K562 (cell line): ENCODE data around the gene ZNF778. TPM values are rescaled to one million over a fixed set of nuclear protein-coding genes. Genes with fewer than 3 reads are reported as not detected.
A peak's percentile ranks its signal among the peaks of the same experiment; 100 is the strongest.

Source experiments
- PML ChIP-seq: IDR thresholded peaks from 2 replicates; pipeline ENCODE4 v1.6.1; 2012; ENCODE audit warnings: low read length, inconsistent platforms
- SRF ChIP-seq, 2 experiments: fragments of 250-450, 450-650 bp in 1 of 2; sonication (Bioruptor Pico) in 1 of 2; sonication (generic) in 1 of 2; formaldehyde crosslinking; IDR thresholded peaks; 2 replicates each; pipeline versions ENCODE4 v1.5.0 to v1.5.1; 2020 to 2022; ENCODE audit warnings: mild to moderate bottlenecking in 1 of 2, missing genetic modification reagents in 1 of 2
- TBL1XR1 ChIP-seq, 2 experiments: IDR thresholded peaks; 2 replicates each; pipeline ENCODE4 v1.6.1; 2012; ENCODE audit warnings: improper control_type of control experiment in 2 of 2, low read length in 2 of 2, mild to moderate bottlenecking in 1 of 2
- ZNF444 ChIP-seq: fragments of 250-450 bp; sonication (Bioruptor Pico); IDR thresholded peaks from 2 replicates; pipeline ENCODE4 v1.4.0; 2020; ENCODE audit warnings: mild to moderate bottlenecking, moderate library complexity
- polyA plus RNA-seq, 8 experiments: library from polyadenylated mRNA; depleted of rRNA in 4 of 8; stranded (reverse) in 5 of 8; unstranded in 3 of 8; fragments of >200 nt; fragmentation: Nextera tagmentation in 2 of 8; fragmentation: Illumina TruSeq in 1 of 8; extraction: Ambion mirVana in 2 of 8; extraction: Trizol in 1 of 8; gene quantifications; 2 replicates each; pipeline versions ENCODE4 v1.2.1 to v1.2.3, GENCODE V29; 2011 to 2014; ENCODE audit warnings: inconsistent platforms in 1 of 8, missing spikeins in 1 of 8
- total RNA-seq, 7 experiments: library from RNA; depleted of rRNA in 6 of 7; stranded (reverse); fragments of >200 nt in 6 of 7; fragmentation: Illumina TruSeq in 2 of 7; extraction: Trizol in 2 of 7; gene quantifications; 2 replicates each; pipeline versions ENCODE4 v1.2.1 to v1.2.3, GENCODE V29; 2011 to 2021; ENCODE audit warnings: low replicate concordance in 1 of 7
- TF ChIP-seq, protein P1 (sequence below), 2 experiments: fragments of 450-650 bp; IDR thresholded peaks; 2 replicates each; pipeline ENCODE4 v1.6.1; 2018; ENCODE audit warnings: mild to moderate bottlenecking in 2 of 2, low read depth in 1 of 2; ENCODE audit not compliant: partially characterized antibody in 2 of 2
- TF ChIP-seq, protein P2 (sequence below): fragments of 200-600 bp; sonication (generic); IDR thresholded peaks from one replicate; pipeline ENCODE4 v1.6.1; 2012; ENCODE audit warnings: mild to moderate bottlenecking, low read depth, low read length, inconsistent platforms
- TF ChIP-seq, protein P3 (sequence below): fragments of 450-650 bp; formaldehyde crosslinking; IDR thresholded peaks from 2 replicates; pipeline ENCODE4 v1.4.0; 2020; ENCODE audit warnings: mild to moderate bottlenecking, moderate library complexity
- TF ChIP-seq, protein P4 (sequence below): IDR thresholded peaks from 2 replicates; pipeline ENCODE4 v1.6.1; 2011; ENCODE audit not compliant: insufficient read length; ENCODE audit errors: extremely low read depth

The ZNF778 gene
- total and polyA plus RNA-seq, 9 of the 15 experiments (the other 6 are each of a cell fraction or from before 2014, with no cell fraction given): 0.70 to 60.6 (median 7.5) TPM

DNA sequence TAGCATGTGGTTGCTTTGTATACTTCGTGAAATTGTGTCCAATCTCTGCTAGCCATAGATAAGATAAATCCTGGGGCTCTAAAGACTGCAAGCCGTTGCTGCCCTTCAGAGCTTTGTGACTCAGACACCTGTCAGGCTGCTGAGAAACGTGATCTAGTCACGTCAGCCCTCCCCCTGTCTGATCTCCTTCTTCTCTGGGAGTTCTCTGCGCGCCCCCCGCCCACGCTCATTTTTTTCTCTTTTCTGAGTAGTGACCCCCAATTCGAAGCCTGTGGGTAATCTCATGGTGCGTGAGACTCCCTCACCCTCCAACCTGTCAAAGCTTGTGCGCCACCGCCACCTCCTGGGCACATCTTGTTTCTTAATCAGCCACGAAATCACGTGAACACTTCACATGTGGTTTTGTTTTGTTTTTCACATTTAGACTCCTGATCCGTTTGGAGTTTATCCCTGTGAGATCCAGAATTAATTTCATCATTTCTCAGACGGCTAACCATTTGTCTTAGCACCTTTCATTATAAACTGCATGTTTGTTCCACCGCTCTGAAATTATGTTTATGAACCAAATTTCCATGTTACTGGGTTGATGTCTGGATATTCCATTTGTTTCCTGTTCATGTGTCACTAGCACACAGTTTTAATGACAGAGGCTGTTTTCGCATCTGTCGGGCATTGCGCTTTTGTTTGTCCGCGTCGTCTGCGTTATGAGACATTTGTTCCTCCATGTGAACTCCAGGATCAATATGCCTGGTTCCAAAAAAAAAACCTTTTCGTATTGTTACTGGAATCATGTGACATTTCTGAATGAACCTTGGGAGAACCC lies 977 bp upstream of the ZNF778 start (continued):
- TF ChIP-seq, protein P1, sequence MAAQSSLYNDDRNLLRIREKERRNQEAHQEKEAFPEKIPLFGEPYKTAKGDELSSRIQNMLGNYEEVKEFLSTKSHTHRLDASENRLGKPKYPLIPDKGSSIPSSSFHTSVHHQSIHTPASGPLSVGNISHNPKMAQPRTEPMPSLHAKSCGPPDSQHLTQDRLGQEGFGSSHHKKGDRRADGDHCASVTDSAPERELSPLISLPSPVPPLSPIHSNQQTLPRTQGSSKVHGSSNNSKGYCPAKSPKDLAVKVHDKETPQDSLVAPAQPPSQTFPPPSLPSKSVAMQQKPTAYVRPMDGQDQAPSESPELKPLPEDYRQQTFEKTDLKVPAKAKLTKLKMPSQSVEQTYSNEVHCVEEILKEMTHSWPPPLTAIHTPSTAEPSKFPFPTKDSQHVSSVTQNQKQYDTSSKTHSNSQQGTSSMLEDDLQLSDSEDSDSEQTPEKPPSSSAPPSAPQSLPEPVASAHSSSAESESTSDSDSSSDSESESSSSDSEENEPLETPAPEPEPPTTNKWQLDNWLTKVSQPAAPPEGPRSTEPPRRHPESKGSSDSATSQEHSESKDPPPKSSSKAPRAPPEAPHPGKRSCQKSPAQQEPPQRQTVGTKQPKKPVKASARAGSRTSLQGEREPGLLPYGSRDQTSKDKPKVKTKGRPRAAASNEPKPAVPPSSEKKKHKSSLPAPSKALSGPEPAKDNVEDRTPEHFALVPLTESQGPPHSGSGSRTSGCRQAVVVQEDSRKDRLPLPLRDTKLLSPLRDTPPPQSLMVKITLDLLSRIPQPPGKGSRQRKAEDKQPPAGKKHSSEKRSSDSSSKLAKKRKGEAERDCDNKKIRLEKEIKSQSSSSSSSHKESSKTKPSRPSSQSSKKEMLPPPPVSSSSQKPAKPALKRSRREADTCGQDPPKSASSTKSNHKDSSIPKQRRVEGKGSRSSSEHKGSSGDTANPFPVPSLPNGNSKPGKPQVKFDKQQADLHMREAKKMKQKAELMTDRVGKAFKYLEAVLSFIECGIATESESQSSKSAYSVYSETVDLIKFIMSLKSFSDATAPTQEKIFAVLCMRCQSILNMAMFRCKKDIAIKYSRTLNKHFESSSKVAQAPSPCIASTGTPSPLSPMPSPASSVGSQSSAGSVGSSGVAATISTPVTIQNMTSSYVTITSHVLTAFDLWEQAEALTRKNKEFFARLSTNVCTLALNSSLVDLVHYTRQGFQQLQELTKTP (IDR thresholded peaks at IDR 0.05; ENCODE audit: low read depth in 1 of 2, partially characterized antibody in 2 of 2): no peak
- TF ChIP-seq, protein P2, sequence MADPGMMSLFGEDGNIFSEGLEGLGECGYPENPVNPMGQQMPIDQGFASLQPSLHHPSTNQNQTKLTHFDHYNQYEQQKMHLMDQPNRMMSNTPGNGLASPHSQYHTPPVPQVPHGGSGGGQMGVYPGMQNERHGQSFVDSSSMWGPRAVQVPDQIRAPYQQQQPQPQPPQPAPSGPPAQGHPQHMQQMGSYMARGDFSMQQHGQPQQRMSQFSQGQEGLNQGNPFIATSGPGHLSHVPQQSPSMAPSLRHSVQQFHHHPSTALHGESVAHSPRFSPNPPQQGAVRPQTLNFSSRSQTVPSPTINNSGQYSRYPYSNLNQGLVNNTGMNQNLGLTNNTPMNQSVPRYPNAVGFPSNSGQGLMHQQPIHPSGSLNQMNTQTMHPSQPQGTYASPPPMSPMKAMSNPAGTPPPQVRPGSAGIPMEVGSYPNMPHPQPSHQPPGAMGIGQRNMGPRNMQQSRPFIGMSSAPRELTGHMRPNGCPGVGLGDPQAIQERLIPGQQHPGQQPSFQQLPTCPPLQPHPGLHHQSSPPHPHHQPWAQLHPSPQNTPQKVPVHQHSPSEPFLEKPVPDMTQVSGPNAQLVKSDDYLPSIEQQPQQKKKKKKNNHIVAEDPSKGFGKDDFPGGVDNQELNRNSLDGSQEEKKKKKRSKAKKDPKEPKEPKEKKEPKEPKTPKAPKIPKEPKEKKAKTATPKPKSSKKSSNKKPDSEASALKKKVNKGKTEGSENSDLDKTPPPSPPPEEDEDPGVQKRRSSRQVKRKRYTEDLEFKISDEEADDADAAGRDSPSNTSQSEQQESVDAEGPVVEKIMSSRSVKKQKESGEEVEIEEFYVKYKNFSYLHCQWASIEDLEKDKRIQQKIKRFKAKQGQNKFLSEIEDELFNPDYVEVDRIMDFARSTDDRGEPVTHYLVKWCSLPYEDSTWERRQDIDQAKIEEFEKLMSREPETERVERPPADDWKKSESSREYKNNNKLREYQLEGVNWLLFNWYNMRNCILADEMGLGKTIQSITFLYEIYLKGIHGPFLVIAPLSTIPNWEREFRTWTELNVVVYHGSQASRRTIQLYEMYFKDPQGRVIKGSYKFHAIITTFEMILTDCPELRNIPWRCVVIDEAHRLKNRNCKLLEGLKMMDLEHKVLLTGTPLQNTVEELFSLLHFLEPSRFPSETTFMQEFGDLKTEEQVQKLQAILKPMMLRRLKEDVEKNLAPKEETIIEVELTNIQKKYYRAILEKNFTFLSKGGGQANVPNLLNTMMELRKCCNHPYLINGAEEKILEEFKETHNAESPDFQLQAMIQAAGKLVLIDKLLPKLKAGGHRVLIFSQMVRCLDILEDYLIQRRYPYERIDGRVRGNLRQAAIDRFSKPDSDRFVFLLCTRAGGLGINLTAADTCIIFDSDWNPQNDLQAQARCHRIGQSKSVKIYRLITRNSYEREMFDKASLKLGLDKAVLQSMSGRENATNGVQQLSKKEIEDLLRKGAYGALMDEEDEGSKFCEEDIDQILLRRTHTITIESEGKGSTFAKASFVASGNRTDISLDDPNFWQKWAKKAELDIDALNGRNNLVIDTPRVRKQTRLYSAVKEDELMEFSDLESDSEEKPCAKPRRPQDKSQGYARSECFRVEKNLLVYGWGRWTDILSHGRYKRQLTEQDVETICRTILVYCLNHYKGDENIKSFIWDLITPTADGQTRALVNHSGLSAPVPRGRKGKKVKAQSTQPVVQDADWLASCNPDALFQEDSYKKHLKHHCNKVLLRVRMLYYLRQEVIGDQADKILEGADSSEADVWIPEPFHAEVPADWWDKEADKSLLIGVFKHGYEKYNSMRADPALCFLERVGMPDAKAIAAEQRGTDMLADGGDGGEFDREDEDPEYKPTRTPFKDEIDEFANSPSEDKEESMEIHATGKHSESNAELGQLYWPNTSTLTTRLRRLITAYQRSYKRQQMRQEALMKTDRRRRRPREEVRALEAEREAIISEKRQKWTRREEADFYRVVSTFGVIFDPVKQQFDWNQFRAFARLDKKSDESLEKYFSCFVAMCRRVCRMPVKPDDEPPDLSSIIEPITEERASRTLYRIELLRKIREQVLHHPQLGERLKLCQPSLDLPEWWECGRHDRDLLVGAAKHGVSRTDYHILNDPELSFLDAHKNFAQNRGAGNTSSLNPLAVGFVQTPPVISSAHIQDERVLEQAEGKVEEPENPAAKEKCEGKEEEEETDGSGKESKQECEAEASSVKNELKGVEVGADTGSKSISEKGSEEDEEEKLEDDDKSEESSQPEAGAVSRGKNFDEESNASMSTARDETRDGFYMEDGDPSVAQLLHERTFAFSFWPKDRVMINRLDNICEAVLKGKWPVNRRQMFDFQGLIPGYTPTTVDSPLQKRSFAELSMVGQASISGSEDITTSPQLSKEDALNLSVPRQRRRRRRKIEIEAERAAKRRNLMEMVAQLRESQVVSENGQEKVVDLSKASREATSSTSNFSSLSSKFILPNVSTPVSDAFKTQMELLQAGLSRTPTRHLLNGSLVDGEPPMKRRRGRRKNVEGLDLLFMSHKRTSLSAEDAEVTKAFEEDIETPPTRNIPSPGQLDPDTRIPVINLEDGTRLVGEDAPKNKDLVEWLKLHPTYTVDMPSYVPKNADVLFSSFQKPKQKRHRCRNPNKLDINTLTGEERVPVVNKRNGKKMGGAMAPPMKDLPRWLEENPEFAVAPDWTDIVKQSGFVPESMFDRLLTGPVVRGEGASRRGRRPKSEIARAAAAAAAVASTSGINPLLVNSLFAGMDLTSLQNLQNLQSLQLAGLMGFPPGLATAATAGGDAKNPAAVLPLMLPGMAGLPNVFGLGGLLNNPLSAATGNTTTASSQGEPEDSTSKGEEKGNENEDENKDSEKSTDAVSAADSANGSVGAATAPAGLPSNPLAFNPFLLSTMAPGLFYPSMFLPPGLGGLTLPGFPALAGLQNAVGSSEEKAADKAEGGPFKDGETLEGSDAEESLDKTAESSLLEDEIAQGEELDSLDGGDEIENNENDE: no peak
- TF ChIP-seq TBL1XR1 (IDR thresholded peaks at IDR 0.05; ENCODE audit: low read length in 2 of 2): 0 out of 4 replicates have a peak, but pooled peaks of 1 of the 2 experiments have one; percentile 21
- peak; percentile 44; the same call in 1 of the 2 replicates for TF ChIP-seq PML
- no peak for TF ChIP-seq ZNF444
- TF ChIP-seq, protein P3, sequence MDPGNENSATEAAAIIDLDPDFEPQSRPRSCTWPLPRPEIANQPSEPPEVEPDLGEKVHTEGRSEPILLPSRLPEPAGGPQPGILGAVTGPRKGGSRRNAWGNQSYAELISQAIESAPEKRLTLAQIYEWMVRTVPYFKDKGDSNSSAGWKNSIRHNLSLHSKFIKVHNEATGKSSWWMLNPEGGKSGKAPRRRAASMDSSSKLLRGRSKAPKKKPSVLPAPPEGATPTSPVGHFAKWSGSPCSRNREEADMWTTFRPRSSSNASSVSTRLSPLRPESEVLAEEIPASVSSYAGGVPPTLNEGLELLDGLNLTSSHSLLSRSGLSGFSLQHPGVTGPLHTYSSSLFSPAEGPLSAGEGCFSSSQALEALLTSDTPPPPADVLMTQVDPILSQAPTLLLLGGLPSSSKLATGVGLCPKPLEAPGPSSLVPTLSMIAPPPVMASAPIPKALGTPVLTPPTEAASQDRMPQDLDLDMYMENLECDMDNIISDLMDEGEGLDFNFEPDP (CRISPR knock-in tag): no peak
- TF ChIP-seq SRF (CRISPR knock-in tag; IDR thresholded peaks at IDR 0.05): no peak
- TF ChIP-seq, protein P4, sequence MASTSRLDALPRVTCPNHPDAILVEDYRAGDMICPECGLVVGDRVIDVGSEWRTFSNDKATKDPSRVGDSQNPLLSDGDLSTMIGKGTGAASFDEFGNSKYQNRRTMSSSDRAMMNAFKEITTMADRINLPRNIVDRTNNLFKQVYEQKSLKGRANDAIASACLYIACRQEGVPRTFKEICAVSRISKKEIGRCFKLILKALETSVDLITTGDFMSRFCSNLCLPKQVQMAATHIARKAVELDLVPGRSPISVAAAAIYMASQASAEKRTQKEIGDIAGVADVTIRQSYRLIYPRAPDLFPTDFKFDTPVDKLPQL: no peak
